GM12891 (cell line): ENCODE measurements around the gene H2AZ2.
"Not testable (repeated sequence)": the region's sequence is repeated elsewhere in the genome, so short reads cannot be mapped to it uniquely, and the experiment has no call there.

Source experiments
- DNase-seq: peaks from one replicate; pipeline ENCODE4 v3.0.0; 2011; ENCODE audit warnings: low spot score; ENCODE audit not compliant: insufficient read length
- FAIRE-seq: peaks from 2 replicates; lab custom pipeline; 2011; peaks lifted over from hg19 to GRCh38; lab: Jason Lieb, UNC
- PAX5 ChIP-seq: IDR thresholded peaks from 2 replicates; pipeline ENCODE4 v1.6.1; 2011; ENCODE audit warnings: low read length, moderate library complexity, mild to moderate bottlenecking; ENCODE audit not compliant: insufficient read depth, severe bottlenecking
- POLR2A ChIP-seq: IDR thresholded peaks from 2 replicates; pipeline ENCODE4 v1.6.1; 2011; ENCODE audit warnings: low read depth, low read length, control low read depth
- POLR2AphosphoS5 ChIP-seq: IDR thresholded peaks from 2 replicates; pipeline ENCODE4 v1.6.1; 2011; ENCODE audit warnings: low read depth, low read length, control low read depth
- POU2F2 ChIP-seq: IDR thresholded peaks from 2 replicates; pipeline ENCODE4 v1.6.1; 2011; ENCODE audit warnings: low read depth, mild to moderate bottlenecking, control low read depth, low read length, moderate library complexity
- SPI1 ChIP-seq: IDR thresholded peaks from 2 replicates; pipeline ENCODE4 v1.6.1; 2011; ENCODE audit warnings: low read depth, low read length, control low read depth
- TAF1 ChIP-seq: IDR thresholded peaks from 2 replicates; pipeline ENCODE4 v1.6.1; 2011; ENCODE audit warnings: low read depth, low read length, control low read depth

Gene H2AZ2

GRCh38 chr7:44846816-44847508 lies 925 bp downstream of the H2AZ2 start:
- TF ChIP-seq POLR2AphosphoS5 (no peak), POLR2A (no peak), SPI1 (no peak), POU2F2 (no peak), TAF1 (no peak), PAX5 (no peak)
- peak; percentile 67 for FAIRE-seq
- peak; percentile 25 for DNase-seq

- FAIRE-seq, DNase-seq: not testable (repeated sequence)
Observed at GRCh38 chr7:44846390-44846789, 1.5 kb downstream of the H2AZ2 start.

GRCh38 chr7:44845451-44845850 lies 2.4 kb downstream of the H2AZ2 start:
- no peak for FAIRE-seq
- no peak for TF ChIP-seq POLR2AphosphoS5
- no peak for TF ChIP-seq POU2F2
- no peak for TF ChIP-seq SPI1
- TF ChIP-seq POLR2A = no peak
- DNase-seq = no peak

- not testable (repeated sequence) for DNase-seq, FAIRE-seq
Observed at GRCh38 chr7:44843440-44843839, 4.4 kb downstream of the H2AZ2 start.

- not testable (repeated sequence) for DNase-seq, FAIRE-seq
Observed at GRCh38 chr7:44842675-44843074, 5.2 kb downstream of the H2AZ2 start.

- no peak for TF ChIP-seq POLR2A
- no peak for TF ChIP-seq TAF1
- no peak for TF ChIP-seq PAX5
- no peak for TF ChIP-seq SPI1
- FAIRE-seq (no peak), DNase-seq (no peak)
Observed at GRCh38 chr7:44838751-44839150, 9.1 kb downstream of the H2AZ2 start.

GRCh38 chr7:44827567-44827966 lies 20.3 kb downstream of the H2AZ2 start:
- TF ChIP-seq POLR2A (no peak), SPI1 (no peak), POLR2AphosphoS5 (no peak), PAX5 (no peak), POU2F2 (no peak), TAF1 (no peak)
- no peak for FAIRE-seq
- no peak for DNase-seq

GRCh38 chr7:44824894-44825526 lies 22.9 kb downstream of the H2AZ2 start:
- DNase-seq = no peak
- no peak for FAIRE-seq

GRCh38 chr7:44823255-44823781 lies 24.6 kb downstream of the H2AZ2 start:
- FAIRE-seq (no peak), DNase-seq (no peak)
- TF ChIP-seq POU2F2 (no peak), PAX5 (no peak), TAF1 (no peak), POLR2A (no peak), SPI1 (no peak)

More at GRCh38 chr7:44824894-44825526, 22.9 kb downstream of the H2AZ2 start:
- TF ChIP-seq TAF1 = no peak
- TF ChIP-seq POLR2AphosphoS5 = no peak
- no peak for TF ChIP-seq POU2F2
- no peak for TF ChIP-seq POLR2A
- TF ChIP-seq PAX5 = no peak
- TF ChIP-seq SPI1 = no peak

GRCh38 chr7:44819292-44819691 lies 28.6 kb downstream of the H2AZ2 start:
- DNase-seq = no peak
- TF ChIP-seq TAF1 = no peak
- no peak for TF ChIP-seq POLR2AphosphoS5
- TF ChIP-seq POLR2A = no peak
- no peak for TF ChIP-seq SPI1
- no peak for TF ChIP-seq POU2F2
- no peak for TF ChIP-seq PAX5
- no peak for FAIRE-seq

GRCh38 chr7:44814919-44815318 lies 33.0 kb downstream of the H2AZ2 start:
- no peak for DNase-seq

More at GRCh38 chr7:44814919-44815318, 33.0 kb downstream of the H2AZ2 start:
- TF ChIP-seq PAX5 = no peak
- TF ChIP-seq POLR2A = no peak
- TF ChIP-seq TAF1 = no peak
- no peak for TF ChIP-seq POLR2AphosphoS5
- no peak for TF ChIP-seq POU2F2
- TF ChIP-seq SPI1 = no peak
- FAIRE-seq = no peak
